ENCODE measurements around the gene PROSER1. TPM values are rescaled to one million over a fixed set of nuclear protein-coding genes. Genes with fewer than 3 reads are reported as not detected.
"Not testable (repeated sequence)": the region's sequence is repeated elsewhere in the genome, so short reads cannot be mapped to it uniquely, and the experiment has no call there.

Gene PROSER1
- total RNA-seq, 1 donor from 2014 or later, result 68.8 TPM

DNA sequence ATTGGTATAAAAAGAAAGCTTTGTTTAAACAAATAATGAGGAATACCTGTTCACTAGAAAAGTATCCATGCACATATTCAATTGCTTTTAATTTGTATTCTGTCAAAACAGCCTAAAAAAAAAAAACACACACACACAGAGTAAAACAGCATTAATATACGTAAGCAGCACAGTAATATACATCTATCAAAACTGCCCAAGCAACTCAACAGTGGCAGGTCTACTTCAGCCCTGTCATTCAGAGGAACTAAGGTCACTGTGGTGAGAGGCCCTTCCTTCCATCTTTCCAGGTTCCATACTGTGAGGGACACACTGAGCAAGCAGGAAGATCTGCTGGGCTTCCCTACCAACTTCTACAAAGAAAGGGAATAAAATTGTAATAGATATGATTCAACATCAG, 3.8 kb downstream of the PROSER1 start:
- intact Hi-C loops (cut with micrococcal nuclease), result loop anchor here (10.0 kb wide), 2 partner anchors 1741 to 1979 kb away; partner anchors contain the start of genes MRPS31 and SUPT20H

DNA sequence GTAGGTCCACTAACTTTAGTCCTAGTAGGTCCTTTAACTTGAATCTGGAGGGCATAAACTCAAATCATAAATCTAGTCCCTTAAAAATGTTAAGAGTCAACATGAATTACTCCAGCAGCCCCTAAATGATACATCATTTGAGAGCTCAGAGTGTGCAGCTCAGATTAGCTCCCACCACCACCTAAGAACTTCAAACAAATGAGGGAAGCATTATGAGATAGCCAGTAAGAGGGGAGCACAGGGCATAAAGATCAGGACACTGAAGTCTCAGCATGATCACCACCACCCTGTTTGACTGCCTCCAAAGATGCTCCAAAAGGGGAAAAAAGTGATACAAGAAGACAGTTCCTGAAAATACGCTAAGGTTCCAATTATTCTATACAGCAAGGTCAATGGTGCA, 5.7 kb downstream of the PROSER1 start:
- intact Hi-C loops (cut with micrococcal nuclease), result loop anchor here (10.0 kb wide), 2 partner anchors 1743 to 1977 kb away; partner anchors contain the start of genes MRPS31 and SUPT20H

DNA sequence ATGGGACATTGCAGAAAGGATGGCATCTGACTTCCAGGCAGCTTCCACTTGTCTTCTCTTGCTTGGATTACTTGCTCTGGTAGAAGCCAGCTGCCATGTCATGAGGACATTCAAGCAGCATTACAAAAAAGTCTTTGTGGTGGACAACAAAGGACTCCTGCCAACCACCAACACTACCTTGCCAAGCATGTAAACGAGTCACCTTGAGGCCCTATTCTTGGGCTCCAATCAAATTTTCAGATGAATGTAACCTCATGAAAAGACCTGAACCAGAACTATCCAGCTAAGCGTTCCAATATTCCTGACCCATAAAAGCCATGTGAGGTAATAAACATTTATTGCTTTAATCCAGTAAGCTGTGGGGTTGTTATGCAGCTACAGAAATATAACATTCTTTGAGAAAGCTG, 12.5 kb downstream of the PROSER1 start:
- intact Hi-C loops (cut with micrococcal nuclease), result no loop called here

DNA sequence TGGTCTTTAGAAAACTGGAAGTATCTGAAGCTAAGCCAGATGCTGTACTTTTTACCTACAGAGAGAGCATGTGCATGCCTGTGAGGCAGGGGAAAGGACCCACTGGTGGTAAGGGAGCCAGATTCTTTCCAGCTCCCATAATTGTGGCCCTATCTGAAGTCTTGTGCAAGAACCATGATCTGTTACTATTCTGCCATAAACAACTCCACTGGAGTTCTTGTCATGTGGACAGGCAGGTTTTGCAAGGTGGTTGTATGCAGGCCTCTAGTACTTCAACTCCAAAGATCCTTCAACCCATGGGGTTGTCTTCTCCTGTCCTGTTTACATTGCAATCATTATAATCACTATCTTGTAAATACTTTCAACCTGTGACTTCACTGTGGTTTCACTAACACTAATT, 14.1 kb downstream of the PROSER1 start:
- intact Hi-C loops (cut with micrococcal nuclease), result no loop called here

DNA sequence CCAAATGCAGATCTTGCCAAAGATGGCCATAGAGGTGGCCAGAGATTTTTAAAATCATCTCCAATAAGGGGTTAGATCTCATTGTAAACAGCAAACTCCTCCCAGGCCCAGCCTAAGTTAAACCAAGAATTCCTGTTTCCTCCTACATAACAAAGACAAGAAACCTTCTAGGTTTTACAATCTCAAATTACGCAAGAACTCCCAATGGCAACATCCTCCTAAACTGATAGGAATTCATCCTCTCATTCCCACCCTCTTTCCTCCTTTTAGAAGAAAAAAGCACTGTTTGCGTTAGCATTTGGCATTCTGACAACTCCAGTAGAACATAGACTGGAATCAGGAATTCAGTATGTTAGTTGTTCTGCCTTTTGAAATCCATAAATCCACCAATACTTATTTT, 14.6 kb downstream of the PROSER1 start:
- intact Hi-C loops (cut with micrococcal nuclease), result no loop called here

DNA sequence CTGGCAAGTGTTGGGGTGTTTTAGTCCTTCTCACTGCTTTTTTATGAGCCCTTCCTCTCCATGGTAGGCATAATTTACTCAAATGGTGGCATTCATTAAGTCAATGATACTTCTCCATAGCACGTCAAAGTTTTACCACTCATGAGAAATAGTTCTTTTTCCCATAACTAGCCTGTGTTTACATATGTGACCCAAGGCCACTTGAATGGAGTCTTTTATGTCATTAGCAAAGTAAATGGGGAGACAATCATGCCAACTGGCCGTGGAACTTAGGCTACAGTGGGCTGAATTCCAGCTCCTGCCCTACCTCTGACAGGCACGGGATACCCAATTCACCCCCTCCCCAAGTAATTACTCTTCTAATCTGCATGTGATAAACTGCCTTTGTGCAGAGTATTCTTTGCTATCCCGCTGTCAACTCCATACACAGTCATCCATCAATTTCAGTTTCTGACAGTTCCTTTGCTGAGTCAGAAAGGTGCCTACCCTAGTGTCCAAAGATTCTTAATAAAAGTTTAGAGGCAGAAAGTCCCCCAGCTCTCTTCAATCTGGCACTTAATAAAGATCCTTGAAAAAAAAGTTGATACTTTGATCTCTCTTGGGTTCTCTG, 16.9 kb downstream of the PROSER1 start:
- intact Hi-C loops (cut with micrococcal nuclease), result no loop called here

DNA sequence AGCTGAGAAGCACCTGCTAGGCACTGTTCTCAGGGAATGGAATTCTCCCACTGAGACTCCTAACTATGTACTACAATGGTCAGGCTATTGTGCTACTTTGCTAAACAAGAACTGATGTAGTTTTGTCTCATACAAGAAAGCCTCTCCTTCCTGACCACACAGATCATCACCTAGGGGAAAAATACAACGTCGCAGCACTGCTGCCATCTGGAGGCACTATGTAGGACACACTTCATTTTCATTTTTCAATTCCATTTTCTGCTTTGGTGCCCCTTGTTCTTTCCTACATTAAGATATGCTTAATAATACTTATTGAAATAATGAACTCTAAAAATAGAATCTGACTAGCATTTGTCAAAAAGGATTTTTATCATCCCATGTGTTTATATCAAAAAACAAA, 21.1 kb downstream of the PROSER1 start:
- intact Hi-C loops (cut with micrococcal nuclease), result loop anchor here (2.0 kb wide), 1 partner anchor 20 kb away; no protein-coding TSS in a partner anchor

DNA sequence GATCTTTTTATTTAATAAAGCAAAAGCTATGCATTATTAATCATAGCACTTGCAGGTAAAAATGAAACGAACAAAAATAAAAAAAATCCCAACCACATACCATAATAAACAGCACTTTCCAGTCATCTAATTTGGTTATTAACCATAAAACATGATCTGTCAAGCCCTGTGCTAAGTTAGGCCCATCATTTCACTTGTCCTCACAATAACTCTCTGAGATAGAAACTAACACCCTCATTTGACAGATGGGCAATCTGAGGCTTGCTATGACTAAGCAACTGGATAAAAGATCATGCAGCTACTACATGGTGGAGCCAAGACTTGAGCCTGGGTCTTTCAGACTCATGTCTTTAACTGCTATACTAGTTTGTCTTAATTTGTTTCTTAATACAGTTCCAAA, 21.8 kb downstream of the PROSER1 start:
- intact Hi-C loops (cut with micrococcal nuclease), result loop anchor here (2.0 kb wide), 1 partner anchor 21 kb away; no protein-coding TSS in a partner anchor

DNA sequence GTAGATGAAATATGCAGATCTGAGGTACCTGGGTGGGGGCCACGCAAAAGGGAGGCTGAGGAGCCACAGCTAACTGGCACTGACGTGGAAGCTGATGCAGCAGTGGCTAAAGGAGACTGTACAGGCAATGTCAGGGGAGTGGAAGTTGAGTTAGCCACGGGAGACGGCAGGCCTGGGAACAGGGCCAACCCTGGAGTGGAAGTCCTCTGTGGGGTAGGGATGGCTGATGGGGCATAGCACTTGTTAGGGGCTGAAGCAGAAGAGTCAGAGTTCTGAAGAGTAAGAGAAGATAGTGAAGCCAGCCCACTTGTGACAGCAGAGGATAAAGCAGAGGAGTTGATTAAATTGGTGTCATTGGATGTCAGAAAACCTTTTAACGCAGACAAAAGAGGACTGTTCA, 24.4 kb downstream of the PROSER1 start:
- intact Hi-C loops (cut with micrococcal nuclease), result no loop called here

DNA sequence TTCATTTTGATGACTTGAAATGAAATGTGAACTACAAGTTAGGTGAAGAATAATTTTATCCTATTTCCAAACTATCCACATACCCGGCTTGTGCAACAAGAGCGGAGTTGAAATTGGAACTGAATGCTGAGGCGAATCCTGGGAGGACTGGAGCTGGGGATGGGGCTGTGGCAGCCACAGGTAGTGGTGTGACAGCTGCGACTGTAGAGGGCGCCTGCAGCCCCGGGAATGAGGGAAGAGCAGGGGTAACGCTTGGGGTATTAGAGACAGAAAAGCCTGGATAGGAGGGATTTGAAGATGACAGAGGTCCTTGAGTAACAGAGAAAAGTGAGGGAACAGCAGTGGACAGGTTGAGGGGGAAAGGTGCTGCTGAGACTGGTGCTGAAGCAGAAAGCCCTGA, 25.3 kb downstream of the PROSER1 start:
- intact Hi-C loops (cut with micrococcal nuclease), result no loop called here

DNA sequence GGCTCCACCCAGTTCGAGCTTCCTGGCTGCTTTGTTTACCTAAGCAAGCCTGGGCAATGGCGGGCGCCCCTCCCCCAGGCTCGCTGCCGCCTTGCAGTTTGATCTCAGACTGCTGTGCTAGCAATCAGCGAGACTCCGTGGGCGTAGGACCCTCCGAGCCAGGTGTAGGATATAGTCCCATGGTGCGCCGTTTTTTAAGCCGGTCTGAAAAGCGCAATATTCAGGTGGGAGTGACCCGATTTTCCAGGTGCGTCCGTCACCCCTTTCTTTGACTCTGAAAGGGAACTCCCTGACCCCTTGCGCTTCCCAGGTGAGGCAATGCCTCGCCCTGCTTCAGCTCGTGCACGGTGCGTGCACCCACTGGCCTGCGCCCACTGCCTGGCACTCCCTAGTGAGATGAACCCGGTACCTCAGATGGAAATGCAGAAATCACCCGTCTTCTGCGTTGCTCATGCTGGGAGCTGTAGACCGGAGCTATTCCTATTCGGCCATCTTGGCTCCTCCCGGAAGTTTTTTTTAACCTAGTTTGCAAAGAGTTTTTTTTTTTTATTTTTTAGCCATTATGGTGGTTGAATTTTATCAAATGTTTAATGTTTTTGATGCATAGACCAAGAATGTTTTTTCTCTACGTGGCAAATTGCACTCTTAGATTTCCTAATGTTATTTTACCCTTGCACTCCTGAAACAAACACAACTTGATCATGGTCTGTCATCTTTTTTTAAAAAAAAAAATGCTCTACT, 31.3 kb downstream of the PROSER1 start:
- intact Hi-C loops (cut with micrococcal nuclease), result not testable (repeated sequence)

DNA sequence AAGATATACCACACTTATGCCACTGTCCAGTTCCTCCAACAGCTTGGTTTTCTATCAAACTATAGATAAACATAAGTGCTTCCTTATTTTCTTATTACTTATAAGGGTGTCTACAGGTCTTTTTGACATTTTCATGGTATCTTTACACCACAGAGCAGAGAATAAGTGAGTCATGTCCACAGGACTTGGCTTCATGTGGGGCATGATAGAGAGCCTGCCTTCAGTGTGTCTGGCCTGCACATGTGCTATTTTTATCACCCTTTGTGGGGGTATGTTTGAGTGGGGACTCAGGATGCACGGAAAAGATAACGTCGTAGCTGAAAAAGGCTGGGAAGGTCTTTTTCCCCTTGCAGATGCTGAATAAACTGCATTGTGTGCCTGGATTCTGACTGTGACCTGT, 39.1 kb downstream of the PROSER1 start:
- intact Hi-C loops (cut with micrococcal nuclease), result no loop called here

DNA sequence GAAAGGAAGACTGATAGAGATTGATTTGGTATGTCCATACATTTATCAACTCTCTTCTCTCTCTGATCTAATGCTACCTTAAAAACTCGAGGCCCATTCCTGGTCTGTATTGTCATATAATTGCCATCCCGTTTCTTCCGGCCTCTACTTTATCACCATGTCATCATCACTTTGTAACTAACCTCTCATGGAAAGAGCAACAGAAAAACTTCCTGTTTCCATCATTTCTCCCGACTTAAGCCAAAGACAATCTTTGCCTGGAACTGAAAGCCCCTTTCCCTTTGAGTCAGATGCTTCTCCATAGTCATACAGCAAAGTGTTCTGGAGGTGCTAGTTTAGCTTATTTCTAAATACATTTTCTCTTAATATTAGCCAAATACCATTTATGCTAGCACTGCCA, 44.5 kb downstream of the PROSER1 start:
- intact Hi-C loops (cut with micrococcal nuclease), result no loop called here

DNA sequence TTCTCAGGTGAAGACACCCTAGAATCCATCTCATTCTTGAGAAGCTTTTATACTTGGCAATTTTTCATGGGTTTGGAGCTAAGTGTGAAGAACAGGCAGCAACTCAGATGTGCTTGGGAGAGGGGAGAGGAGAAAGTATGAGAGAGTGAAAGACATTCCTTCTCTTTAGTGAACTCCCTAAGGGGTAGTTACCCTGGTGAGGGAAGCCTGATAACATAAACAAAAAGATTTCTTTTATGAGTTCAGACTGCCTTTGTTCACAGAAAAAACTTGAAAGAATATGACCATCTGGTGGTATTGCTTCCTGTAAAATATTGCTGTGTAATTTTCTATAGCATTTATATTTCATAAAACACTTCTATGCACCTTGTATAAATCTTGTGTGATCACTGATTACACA, 47.2 kb downstream of the PROSER1 start, which contains the start of gene STOML3:
Gene STOML3, minus strand, starts transcription at position 139 of the 400 bp plus-strand sequence. Its CDS starts 110 bp downstream, at position 29.
- intact Hi-C loops (cut with micrococcal nuclease), result no loop called here

DNA sequence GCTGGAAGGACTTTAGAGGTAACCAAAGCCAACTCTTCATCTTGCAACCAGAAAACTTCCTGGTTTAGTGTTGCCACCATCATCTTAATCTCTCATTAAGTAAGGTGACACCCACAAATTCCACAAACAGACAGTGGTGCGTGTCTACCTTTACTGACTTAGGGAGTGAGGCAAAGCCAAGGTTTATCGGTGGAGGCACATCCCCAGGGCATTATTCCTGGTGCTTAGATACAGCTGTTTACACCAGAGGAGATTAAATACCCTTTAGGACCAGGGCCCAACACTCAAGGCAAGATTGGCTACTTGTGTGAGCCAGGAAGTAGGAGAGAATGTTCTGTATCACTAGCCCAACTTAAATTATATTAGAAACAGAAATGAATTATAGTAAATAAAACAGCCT, 56.8 kb downstream of the PROSER1 start:
- intact Hi-C loops (cut with micrococcal nuclease), result no loop called here

DNA sequence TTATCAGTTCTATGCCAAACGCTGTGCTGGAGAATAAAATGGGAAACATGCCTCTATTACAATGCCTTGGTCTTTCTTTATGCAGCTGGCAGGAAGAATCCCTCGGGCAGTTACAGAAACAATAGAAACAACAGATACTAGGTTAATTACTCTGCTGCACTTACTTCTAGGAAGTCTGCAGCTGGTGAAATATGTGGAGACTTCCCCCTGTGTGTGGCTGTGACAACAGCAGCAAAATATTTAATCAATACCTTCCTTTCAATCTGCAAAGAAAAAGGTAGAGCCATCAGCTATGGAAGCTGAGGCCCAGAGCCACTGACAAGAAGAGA, 57.2 kb downstream of the PROSER1 start:
- intact Hi-C loops (cut with micrococcal nuclease), result no loop called here

DNA sequence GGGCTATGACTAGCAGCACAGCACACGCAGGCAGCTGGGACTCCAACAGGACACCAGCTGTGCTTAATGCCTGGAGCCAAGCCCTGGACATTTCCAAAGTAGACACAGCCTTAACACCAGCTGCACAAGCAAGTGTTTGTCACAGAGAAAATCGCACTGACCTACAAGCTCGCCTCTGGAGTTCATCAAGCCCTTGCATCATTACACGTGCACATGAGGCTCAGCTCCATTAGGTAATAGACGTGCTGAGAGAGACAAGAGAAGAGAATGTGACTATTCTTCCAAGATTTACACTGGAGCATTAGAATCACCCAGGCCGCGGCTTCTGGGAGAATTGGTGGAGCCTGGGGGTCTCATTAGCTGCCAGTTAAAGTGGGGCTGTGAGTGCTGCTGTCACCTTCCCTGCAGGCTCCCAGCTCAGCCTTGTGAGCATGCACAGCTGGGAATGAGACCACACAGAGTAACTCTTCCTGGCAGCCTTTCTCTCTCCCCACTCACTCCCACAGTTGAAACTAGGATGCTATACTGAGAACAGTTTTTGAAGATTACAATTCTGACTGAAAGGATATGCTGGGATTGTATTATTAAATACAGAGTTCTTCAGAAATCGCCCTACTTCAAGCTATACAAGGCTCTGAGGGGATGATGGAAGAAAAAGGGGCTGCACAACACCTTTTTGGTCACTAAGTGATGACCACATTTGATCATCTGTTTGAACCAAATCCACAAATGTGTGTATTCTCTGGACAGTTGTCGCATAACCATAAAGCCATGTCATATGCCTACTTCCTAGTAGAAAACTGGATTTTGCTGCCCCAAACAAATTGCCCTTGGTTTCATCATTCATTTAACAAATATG, 57.8 kb downstream of the PROSER1 start:
- intact Hi-C loops (cut with micrococcal nuclease), result no loop called here

DNA sequence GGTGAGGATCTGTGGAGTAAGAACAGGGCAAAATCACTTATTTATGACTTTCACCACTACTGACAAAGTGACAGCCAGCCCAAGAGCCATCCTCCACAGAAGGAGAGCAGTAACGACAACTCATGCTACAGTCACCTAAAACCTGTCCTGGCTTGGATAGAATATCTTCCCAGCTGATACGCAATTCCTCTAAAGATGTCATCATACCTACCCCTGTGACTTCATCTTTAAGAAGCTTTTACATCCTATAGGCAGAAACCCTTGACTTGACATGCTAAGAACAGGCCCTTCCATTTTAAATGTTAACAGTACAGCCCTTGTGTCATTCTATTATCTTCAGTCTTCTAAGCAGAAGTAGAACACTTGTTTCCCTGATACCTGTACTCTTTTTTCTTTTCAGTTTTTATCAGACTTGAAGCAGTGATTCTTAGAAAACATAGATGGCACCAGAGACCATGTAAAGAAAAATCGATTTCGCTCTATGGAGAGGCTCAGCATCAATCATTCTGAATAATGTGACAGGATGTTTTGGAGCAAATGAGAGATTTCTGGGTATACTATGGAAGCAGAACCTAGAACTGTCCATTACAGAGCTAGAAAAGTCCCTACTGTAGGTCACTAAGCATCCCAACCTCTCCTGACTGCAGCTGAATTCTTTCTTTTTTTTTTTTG, 67.4 kb downstream of the PROSER1 start:
- intact Hi-C loops (cut with micrococcal nuclease), result no loop called here

DNA sequence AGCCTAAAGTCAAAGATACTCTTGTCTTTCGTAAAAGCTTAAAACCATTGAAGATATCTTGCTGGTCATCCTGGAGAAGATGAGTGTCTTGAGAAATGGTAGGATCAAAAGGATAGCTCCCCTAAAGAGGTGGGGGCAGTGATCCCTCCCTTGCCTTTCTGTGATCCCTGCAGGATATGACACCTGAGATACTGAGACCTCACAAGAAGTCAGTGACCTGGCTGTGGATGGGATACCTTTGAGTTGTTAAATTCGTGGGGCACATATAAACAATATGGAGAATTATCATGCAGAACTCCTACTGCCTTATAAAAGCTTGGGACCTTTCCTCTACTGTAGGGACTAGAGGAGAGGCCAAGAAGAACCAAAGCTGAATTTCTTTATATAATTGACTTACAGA, 68.7 kb downstream of the PROSER1 start:
- intact Hi-C loops (cut with micrococcal nuclease), result no loop called here

DNA sequence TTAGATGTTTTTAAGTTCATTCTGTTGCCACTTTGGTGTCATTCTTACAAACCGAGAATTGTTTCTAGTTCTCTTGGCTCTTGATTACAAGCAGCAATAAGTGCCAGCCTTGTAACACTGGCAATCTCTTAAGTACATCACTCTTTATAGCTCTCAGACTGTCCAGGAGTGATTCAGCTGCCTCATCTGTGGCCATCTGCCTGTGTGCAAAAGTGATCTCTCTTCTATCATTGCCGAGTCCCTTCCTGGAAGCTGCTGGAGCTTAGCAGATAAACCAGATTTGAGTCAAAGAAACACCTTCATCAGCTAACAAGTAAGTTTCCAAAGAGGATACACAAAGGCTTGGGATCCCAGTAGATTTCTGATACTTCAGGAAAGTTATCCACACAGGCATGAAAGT, 70.4 kb downstream of the PROSER1 start:
- intact Hi-C loops (cut with micrococcal nuclease), result no loop called here

DNA sequence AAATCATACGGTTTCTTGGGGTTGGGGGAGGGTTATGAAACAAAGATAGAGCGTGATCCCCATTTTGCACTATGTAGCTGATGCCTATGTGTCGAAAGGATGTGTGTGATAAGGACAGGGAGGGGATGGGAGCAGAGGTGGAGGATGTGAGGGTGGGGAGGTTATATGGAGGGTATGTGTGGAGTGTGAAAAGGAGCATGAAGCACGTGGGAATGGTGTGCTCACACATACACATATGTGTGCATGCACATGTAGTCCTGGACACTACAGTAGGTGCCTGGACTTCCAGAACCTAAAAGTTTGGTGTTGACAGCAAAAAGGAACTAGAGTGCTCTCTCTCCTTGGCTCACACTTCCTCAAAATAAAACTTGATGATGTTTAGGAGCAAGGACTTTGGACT, 72.6 kb downstream of the PROSER1 start:
- intact Hi-C loops (cut with micrococcal nuclease), result no loop called here

Data from T-helper 2 cell treated with Interferon-gamma antibody and Interleukin-4, amounts not matched to agents 100 ng/mL and 5 ng/mL, for 36 hours (primary cell).